Hypothalamus (tissue), 51 donors: Measurements from ENCODE around the gene FAM170B.

ENCODE experiments used
- DNase-seq, 51 donors: peaks; one replicate each; lab custom pipeline; 2025; lab: John Stamatoyannopoulos, UW

FAM170B gene

DNA sequence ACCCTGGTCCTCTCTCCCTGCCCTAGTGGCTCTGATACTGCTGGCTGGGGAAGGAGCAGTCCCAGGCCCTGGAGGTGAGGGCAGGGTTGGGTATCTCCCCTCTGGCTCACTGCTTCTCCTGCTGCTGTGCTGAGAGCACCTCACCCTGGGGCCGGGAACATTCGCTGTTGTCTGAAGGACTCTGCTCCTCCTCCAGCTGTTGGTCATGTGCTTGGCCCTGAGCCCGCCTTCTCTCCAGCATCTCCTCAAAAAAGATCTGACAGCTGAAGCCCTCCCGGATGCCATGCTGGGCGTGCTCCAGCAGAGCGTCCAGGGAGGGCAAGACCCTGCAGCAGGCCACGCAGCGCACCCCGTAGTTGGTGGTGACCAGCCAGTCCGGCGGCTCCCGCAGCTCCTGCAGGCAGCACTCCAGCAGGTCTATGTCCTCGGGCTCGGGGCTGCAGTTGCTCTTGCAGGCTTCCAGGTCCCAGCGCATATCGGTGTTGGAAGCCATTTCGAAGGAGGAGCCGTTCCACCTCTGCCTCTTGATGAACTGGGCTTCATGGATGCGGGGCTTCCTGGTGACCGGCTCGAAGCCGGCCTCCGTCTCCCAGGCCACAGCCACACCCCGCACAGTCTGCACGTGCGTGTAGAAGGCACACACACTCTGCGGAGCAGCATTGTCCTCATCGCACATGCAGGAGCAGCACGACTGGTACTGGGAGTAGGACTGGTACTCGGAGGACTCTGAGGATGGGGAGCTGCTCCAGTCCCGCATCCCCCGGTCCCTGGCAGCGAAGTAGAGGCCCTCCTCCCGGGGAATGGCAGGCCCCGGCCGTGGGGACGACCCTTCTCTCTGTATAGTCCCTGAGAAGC lies 2.1 kb downstream of the FAM170B start:
- no peak for DNase-seq

DNA sequence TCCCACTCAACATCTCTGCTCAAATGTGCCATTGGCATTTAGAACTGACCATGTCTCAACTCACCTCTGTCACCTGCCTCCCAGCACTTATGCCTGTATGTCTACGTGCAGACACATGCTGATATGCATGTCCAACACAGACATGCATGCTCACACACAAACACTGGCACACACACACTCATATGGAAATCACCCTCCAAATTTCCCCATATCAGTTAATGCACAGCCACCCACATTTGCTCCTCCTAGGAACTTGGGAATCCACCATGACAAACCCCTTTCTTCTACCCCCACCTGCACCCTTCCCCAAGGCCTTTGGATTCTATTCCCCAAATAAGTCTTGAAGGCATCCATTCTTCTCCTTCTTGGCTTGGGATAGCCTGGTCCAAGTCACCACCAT lies 4.4 kb downstream of the FAM170B start:
- no peak for DNase-seq

DNA sequence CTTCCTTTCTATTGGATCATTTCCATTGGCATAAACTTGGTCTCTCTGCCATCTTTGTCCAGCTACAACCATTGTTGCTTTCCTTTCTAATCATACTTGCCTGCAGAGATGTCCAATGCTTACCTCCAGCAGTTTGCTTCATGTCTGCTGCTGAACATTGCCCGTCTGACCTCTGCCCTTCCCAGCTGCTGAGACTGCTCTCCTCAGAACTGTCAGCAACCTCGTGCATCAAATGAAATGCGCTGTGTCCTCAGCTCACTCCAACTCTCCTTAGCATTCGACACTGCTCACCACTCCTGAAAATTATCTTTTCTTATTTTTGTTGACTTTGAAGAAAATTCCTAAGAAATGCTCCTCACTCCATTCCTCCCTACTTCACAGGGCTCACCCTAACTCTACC lies 5.0 kb downstream of the FAM170B start:
- DNase-seq = no peak

DNA sequence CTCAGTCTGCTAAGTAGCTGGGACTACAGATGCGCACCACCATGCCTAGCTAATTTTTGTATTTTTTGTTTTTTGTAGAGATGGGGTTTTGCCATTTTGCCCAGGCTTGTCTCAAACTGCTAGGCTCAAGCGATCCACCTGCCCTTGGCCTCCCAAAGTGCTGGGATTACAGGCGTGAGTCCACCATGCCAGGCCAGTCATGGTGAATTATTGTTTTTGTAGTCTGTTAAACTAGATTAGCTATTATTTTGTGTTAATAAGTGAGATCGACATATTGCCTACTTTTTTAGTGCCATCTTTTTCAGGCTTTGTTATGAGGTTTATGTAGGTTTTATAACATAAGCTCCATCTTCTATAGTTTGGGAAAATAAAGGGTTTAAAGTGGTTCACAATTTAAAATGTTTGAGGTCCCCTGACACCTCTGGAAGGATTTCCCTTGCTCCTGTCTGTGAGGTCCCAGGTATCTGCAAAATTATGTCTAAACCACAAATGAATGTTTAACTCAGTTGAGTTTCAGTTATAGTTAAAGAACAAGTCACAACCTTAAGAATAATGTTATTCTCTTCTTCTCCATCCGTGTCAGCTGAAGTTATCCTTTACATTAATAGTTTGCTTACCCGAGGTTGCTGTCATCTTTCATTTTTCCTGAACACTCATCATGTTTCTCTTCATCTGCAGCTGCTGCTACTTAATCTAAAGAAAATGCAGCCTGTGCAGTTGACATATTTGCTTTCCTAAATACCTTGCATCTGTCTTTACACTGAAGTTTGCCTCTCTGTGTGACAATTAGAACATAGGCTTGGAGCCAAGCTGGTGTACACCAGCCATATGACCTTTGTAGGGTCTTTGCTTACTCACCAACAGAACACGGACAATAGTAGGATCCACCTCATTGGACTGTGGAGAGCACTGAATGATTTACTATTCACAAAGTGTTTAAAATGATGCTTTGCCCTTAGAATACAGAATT lies 9.6 kb downstream of the FAM170B start:
- DNase-seq = no peak

DNA sequence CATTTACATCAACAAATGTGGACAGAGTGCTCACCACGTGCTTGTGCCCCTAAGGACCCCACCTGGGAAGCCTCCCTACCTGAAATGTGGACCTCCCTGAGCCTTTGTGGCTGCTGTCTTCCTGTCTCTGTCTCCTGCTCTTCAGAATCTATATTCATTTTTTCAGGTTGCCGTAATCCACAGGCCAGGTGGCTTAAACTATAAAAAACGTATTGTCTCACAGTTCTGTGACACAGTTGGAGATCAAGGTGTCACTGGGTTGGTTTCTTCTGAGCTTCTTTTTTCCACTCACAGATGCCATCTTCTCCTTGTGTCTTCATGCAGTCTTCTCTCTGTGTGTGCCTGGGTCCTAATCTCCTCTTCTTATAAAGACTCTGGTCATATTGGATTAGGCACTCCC lies 12.9 kb downstream of the FAM170B start:
- no peak for DNase-seq

DNA sequence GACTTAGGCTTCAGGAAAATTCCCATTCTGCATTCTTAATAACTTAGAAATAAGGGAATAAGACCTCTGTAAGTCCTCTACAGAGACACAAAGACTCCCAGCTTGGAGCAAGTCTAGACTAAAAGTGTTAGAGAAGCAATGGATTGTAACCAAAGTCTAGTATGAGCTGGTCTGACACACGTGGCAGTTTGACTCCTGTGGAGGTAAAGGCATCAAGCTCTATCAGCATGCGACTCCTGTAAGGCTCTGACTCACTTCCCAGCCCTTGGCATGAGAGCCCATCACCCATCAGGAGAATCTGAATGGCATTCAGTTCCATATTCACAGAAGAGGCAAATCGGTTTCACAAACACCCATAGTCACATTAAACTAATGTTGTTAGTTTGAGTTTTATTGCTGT lies 14.1 kb downstream of the FAM170B start:
- DNase-seq = no peak

DNA sequence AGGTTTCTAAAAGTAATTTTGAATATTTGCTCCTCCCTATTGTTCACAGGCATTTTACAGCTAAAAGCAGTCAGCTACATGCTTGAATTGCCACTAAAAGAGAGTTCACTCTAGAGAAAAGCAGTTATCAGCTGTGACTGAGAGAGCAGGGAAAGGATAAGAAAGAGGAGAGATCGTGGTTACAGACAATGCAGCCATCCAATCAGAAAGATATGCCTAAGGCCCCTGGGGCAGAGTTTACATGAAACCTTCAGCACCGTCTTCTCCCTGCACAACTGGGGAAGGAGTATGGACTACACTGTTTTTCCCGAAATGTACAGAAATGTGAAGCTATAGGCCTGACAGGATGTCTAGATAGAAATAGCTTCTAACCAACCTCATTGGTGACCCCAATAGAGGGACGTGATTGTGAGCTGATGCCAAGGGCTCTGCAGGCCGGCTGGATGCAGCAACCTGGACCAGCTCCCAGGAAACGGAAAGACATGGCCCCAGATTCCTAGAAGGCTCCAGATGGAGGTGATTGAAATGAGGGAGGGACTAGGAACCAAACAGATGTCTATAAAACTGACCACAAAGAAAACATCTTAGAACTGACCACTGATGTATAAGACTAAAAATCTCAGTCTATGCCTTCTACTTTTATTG lies 15.3 kb downstream of the FAM170B start:
- DNase-seq = no peak

DNA sequence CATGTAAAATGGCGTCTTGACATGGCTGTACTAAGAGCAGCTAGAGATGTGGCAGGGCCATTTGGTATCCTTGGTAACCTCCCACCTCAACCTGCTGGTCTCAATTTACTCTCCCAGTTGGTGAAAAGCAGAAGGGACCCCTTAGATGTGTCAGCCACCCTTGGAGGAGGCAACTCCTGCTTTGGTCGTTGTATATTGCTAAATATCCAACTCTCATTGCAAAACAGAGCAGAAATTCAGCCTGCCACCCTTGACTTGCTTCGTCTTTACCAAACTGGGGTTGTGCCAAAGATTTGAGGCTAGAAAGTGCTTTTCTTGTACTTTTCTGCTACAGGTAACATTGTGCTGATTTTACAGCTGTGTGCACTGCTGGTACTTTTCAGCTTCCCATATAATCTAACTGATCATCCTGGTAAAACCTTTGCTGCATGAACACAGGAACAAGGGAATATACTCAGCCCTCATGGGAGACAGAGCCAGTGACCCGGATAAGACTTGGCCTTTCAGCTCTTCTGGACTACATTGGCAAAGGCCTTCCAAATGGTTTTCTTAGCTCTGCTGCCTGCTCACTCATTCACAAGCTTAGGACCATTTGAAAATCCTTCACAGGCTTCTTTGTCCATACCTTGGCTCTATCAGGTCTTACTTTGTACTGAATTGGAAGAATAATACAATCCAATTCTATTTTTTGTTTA lies 16.3 kb downstream of the FAM170B start:
- DNase-seq = peak in 1 of 51 donors; percentile 10

DNA sequence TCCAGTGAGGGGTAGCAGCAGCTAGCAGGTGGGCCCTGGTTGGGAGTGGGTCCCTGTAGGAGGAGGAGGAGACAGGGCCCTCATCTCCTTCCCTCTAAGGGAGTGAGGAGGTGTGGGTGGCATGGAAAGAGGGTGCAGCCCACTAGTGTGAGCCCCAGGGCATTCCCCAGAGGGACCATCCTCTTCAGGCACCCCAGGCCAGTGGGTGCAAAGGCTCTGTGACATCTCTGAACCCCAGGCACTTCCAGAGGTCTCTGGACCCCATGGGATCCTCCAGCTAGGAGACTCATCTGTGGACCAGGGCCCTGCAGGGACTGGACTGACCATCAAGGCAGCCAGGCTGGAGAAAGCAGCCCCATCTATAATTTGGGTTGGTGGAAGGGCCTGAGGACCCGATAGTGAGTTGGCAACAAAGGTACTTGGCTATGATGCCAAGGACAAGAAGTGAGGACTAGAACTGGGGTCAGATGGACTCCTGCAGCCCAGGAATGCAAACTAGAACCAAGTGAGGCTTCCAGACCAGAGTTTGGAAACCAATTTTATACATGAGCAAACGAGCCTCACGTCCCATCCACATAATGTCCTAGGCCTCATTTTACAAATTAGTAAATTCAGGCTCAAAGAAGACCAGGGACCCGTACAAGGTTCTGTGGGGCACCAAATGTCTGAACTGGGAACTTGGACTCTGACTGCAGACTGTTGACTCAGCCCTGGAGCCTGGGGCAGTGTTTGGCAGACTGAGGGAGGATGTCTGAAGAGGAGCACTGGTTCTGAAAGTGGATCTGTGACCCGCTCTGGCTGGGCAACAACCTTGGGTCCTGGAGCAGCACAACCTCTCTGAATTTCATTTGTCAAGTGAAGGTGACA lies 17.1 kb downstream of the FAM170B start:
- DNase-seq = no peak

DNA sequence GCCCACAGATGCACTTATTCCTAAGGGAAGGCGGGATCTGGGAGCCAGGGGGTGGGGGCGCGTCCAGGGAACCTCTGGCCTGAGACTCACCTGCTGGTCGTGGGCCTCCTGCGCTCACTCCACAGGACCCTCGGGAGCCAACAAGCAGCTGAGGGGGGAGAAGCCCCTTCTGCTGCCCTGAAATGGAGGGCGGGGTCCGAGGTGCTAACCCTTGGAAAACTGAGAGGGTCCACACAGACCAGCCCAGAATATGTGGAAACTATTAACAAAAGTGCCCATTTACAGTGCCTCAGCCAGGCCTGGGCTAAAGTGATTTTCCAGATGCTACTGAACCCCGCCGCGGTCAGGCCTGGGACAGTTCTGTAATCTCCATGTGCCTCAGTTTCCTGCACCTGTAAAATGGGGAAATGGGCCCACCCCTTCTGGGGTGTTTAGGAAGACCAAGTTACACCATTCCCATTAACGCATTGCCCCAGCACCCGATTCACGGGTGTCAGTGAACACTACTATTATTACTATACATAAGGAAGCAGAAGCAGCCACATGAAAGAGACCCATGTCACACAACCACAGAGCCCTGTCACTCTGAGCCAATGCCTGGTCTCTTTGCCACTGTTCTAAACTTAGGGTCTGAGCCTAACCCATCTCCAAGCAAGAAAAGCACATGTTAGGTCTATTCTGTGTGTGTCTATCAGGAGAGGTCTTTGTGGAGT lies 17.9 kb downstream of the FAM170B start:
- DNase-seq = no peak

DNA sequence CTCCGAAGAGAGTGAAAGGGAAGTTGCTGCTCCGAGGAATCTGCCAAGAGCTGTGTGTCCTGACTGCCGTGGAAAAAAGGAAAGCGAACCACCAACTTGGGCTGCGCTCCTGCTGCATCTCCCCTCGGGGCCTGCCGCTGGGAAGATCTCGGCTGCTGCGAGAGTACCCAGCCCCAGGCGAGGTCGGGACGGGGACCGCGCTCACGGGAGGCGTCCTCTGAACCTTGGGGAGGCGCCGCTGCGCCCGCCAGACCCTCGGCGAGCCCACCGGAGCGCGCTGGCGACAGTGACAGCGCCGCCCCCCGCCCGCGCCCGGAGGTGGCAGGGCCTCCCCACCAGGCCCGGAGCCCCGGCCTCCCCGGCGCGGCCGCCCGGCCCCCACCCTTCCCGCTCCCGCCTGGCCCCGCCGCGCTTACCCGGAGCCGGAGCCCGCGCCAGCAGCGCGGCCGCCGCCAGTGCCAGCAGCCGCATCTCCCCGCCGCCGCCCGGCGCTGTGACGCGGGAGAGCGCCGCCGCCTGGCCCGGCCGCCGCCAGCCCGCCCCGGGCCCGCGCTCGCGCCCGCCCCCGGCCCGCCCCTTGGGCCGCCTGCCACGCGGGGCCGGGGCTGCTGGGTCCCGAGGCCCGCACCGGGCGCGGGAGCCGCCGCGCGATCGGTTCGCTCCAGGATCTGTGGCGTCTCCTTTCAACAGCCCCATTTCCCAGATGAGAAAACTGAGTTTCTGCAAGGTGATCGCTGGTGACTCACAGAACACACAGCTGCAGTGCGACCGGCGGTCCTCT lies 18.6 kb downstream of the FAM170B start, which contains the start of gene VSTM4:
TSS of gene VSTM4 (minus strand) at position 508 of the 781 bp plus-strand sequence. CDS start at position 471, 37 bp downstream.
- DNase-seq = peak in 29 of 51 donors; percentile 22 to 77 (median 54)

DNA sequence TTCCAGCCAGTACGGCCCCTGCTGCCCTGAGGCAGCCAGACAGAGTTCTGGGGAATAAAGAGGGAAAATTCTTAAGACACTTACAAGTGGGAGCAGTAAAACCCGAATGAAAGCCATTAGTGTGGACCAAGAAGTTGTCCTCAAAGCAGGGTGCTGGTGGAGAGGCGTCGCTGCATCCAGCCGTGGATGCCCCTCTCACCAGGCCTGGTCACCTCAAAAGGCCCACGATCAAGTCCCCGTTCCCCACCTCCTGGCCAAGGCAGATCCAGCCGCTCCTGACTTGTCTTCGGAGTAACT lies 19.2 kb downstream of the FAM170B start:
- peak in 1 of 51 donors; percentile 27 for DNase-seq

DNA sequence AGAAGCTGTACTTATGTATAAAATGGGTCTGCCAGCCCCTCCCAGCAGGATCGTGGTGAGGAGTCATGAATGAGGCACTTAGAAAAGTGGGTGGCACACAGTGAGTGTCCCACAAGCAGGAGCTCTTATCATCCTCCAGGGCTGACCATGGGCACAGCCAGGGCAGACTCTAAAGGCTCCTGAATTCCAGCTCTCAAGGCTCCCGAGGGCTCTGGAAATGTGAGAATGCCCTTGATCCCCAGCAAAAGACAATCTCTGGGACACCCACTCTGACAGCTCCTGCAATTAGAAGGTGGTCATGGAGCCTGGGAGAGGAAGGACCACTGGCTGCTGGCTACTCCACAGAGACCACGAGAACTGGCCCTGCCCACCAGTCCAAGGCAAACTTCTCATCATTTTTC lies 20.1 kb downstream of the FAM170B start:
- DNase-seq = no peak

DNA sequence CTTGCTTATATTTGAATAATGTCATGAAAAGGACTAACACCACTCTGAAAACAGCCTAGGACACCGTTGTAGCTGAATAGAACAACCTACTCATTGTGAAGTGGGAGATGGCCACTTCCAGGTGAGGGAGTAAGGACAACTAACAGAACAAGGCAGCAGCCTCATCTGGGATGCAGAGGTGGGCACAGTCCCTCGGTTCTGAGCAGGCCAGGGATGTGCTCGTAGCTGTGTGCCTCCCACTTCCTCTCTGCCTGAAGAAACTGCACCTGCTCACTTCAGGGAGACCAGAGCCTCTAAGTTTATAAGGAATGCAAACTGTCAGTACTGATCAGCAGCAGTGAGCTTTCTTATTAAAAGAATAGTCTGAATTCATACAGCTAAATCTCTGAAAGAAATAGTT lies 21.0 kb downstream of the FAM170B start:
- DNase-seq = no peak

DNA sequence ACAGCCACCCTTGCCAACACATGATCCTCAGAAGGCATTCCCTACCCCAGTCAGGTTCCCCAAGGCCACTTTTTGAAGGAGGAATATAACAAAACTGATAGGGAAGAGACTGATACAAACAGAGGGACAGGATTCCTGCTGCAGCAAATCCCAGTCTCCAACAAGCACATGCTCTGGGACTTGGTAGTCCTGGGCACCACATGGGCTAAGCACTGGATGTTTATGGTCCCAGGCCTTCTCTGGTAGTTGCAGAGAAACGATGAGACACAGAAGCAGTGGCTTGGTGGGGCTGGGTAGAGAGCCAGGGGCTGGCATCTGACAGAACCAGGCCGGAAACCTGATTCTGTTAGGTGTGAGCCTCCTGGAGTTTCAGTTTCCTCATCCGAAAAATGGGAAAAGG lies 21.7 kb downstream of the FAM170B start:
- DNase-seq = no peak

DNA sequence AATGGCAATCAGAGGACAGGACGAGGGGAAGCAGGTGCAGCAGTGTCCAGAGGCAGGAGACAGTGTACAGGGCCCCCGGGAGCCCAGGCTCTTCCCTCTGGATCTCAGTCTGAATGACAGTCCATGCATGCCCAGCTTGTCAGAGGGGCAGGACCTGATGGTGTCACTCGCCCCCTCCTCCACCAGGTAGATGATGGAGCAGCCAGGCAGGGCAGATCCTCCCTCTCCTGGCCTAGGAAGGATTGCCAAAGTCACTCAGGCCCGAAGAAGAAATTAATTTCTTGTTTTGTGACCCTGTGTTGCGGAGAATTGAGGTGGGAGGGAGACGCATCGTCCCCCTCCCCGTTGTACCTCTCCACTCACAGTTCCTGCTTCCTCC lies 22.5 kb downstream of the FAM170B start:
- DNase-seq = no peak

DNA sequence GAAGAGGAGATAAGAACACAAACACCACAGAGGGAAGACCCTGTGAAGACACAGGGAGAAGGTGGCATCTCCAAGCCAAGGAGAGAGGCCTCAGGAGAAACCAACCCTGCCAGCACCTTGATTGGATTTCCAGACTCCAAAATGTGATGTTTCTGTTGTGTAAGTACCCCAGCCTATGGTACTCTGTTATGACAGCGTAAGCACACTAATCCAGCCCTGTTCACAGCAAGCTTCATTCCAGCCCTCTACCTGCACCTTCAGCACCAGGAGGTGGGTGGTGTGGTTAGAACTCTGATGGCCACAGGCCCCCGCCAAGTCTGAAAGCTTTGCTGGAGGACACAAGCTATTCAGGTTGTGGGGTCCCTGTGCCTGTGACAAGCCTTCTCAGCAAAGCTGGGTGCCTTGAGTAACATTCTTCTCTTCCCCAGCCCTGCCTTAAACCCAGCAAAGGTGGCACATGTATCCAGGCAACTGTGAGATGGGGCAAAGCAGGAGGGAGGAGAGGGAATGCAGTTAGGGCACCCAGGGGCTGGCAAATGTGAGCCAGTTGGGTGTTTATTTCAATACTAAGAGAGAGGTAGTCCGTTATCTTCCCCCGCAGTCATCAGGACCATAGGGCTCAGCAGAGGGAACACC lies 23.0 kb downstream of the FAM170B start:
- DNase-seq = no peak
